IMR-90 (cell line): Measurements from ENCODE around the gene OR8D1. TPM values are rescaled to one million over a fixed set of nuclear protein-coding genes. Genes with fewer than 3 reads are reported as not detected.

ENCODE experiments used
- ATAC-seq: fragments of 200-7000 bp; cut with Tn5 transposase; 2 replicates; pipeline ENCODE4 v1.9.1; 2020; ENCODE audit warnings: low read depth, mild to moderate bottlenecking, moderate library complexity
- BruUV-seq: library from RNA; stranded (reverse); fragments of 400-500 nt; replicated peaks from 2 replicates; lab custom pipeline; 2021; lab: Mats Ljungman, UMichigan
- CTCF ChIA-PET: fragments of 300-600 bp; formaldehyde crosslinking; extraction: SDS; loops from one replicate; lab custom pipeline; 2021; ENCODE audit warnings: antibody characterized with exemption; lab: Yijun Ruan, JAX
- POLR2A ChIA-PET: fragments of 300-600 bp; sonication (Branson Sonifier 250); formaldehyde crosslinking; loops from one replicate; lab custom pipeline; 2022; ENCODE audit warnings: antibody characterized with exemption; ENCODE audit not compliant: unreplicated experiment; lab: Charles Lee
- DNase-seq: peaks from one replicate; pipeline ENCODE4 v3.0.0; 2013
- H2AFZ ChIP-seq: replicated peaks from 2 replicates; pipeline ENCODE3; 2013; ENCODE audit warnings: low read length, mild to moderate bottlenecking; ENCODE audit not compliant: poor library complexity
- H2AK5ac ChIP-seq: 2 replicates; pipeline ENCODE4 v1.6.1; 2013; ENCODE audit warnings: low read depth, low read length, inconsistent platforms
- H2AK9ac ChIP-seq: replicated peaks from 2 replicates; pipeline ENCODE3; 2013; ENCODE audit warnings: mild to moderate bottlenecking, low read depth, low read length, moderate library complexity; ENCODE audit not compliant: poor library complexity
- H2BK120ac ChIP-seq: 2 replicates; pipeline ENCODE4 v1.6.1; 2013; ENCODE audit warnings: low read depth, low read length, inconsistent platforms
- H2BK15ac ChIP-seq: 3 replicates; pipeline ENCODE4 v1.6.1; 2013; ENCODE audit warnings: low read depth, low read length, inconsistent platforms
- H2BK20ac ChIP-seq: 2 replicates; pipeline ENCODE4 v1.6.1; 2013; ENCODE audit warnings: low read depth, mild to moderate bottlenecking, inconsistent platforms, low read length, moderate library complexity
- H2BK5ac ChIP-seq: 2 replicates; pipeline ENCODE4 v1.6.1; 2013; ENCODE audit warnings: mild to moderate bottlenecking, low read depth, low read length, inconsistent platforms; ENCODE audit not compliant: poor library complexity, severe bottlenecking
- H3K14ac ChIP-seq: replicated peaks from 2 replicates; pipeline ENCODE4 v1.6.1; 2013; ENCODE audit warnings: low read depth, low read length, inconsistent platforms
- H3K18ac ChIP-seq: 2 replicates; pipeline ENCODE4 v1.6.1; 2013; ENCODE audit warnings: low read depth, low read length, control low read depth
- H3K23ac ChIP-seq: 2 replicates; pipeline ENCODE4 v1.6.1; 2013; ENCODE audit warnings: low read depth, low read length, inconsistent platforms
- H3K27ac ChIP-seq: 2 replicates; pipeline ENCODE4 v1.5.1; 2013; ENCODE audit warnings: mild to moderate bottlenecking, control low read depth, low read length; ENCODE audit not compliant: insufficient read depth
- H3K27me3 ChIP-seq: 2 replicates; pipeline ENCODE4 v1.6.1; 2013; ENCODE audit warnings: low read length; ENCODE audit not compliant: control insufficient read depth, insufficient read depth
- H3K36me3 ChIP-seq: 2 replicates; pipeline ENCODE4 v1.6.1; 2013; ENCODE audit warnings: low read length, mixed read lengths; ENCODE audit not compliant: control insufficient read depth, insufficient read depth
- H3K4ac ChIP-seq: 2 replicates; pipeline ENCODE4 v1.6.1; 2013; ENCODE audit warnings: low read depth, low read length, inconsistent platforms
- H3K4me1 ChIP-seq: 2 replicates; pipeline ENCODE4 v1.6.1; 2013; ENCODE audit warnings: low read length, mixed read lengths; ENCODE audit not compliant: control insufficient read depth, insufficient read depth
- H3K4me2 ChIP-seq: 2 replicates; pipeline ENCODE4 v1.6.1; 2013; ENCODE audit warnings: low read depth, mild to moderate bottlenecking, control low read depth, low read length, moderate library complexity
- H3K4me3 ChIP-seq: 2 replicates; pipeline ENCODE4 v1.5.1; 2013; ENCODE audit warnings: low read depth, mild to moderate bottlenecking, control low read depth, low read length, moderate library complexity; ENCODE audit not compliant: insufficient read depth
- H3K56ac ChIP-seq: 2 replicates; pipeline ENCODE4 v1.6.1; 2013; ENCODE audit warnings: low read length, inconsistent platforms; ENCODE audit not compliant: insufficient read depth; ENCODE audit errors: extremely low read depth
- H3K79me1 ChIP-seq, 2 experiments: 2 replicates each; pipeline ENCODE4 v1.6.1; 2013; ENCODE audit warnings: low read length in 2 of 2, inconsistent platforms in 1 of 2, low read depth in 1 of 2
- H3K9ac ChIP-seq: 2 replicates; pipeline ENCODE4 v1.6.1; 2013; ENCODE audit warnings: low read depth, low read length, control low read depth
- H3K9me1 ChIP-seq: 2 replicates; pipeline ENCODE4 v1.6.1; 2013; ENCODE audit warnings: low read length, inconsistent platforms; ENCODE audit not compliant: insufficient read depth
- H3K9me3 ChIP-seq: 2 replicates; pipeline ENCODE4 v1.6.1; 2013; ENCODE audit warnings: low read length; ENCODE audit not compliant: control insufficient read depth, insufficient read depth
- H4K20me1 ChIP-seq: 2 replicates; pipeline ENCODE4 v1.6.1; 2013; ENCODE audit warnings: low read length, inconsistent platforms; ENCODE audit not compliant: insufficient read depth
- H4K5ac ChIP-seq: 2 replicates; pipeline ENCODE4 v1.6.1; 2013; ENCODE audit warnings: mild to moderate bottlenecking, low read depth, low read length, control low read depth
- H4K8ac ChIP-seq, 2 experiments: 2 replicates each; pipeline ENCODE4 v1.6.1; 2013; ENCODE audit warnings: low read depth in 2 of 2, low read length in 2 of 2, control low read depth in 1 of 2, inconsistent platforms in 1 of 2
- H4K91ac ChIP-seq: 2 replicates; pipeline ENCODE4 v1.6.1; 2013; ENCODE audit warnings: low read depth, low read length, inconsistent platforms; ENCODE audit not compliant: insufficient read depth
- BHLHE40 ChIP-seq: fragments of 150-350 bp; IDR thresholded peaks from 2 replicates; pipeline ENCODE4 v1.6.1; 2016; ENCODE audit warnings: mild to moderate bottlenecking, low read depth, low read length
- CEBPB ChIP-seq: IDR thresholded peaks from 2 replicates; pipeline ENCODE4 v1.6.1; 2012; ENCODE audit warnings: low read depth, low read length, improper control_type of control experiment
- CHD1 ChIP-seq: IDR thresholded peaks from 2 replicates; pipeline ENCODE4 v1.6.1; 2012; ENCODE audit warnings: low read depth, low read length, improper control_type of control experiment
- MAZ ChIP-seq: IDR thresholded peaks from 2 replicates; pipeline ENCODE4 v1.6.1; 2012; ENCODE audit warnings: low read depth, mild to moderate bottlenecking, low read length, improper control_type of control experiment, moderate library complexity, borderline replicate concordance
- NFE2L2 ChIP-seq: fragments of 150-350 bp; IDR thresholded peaks from 2 replicates; pipeline ENCODE4 v1.6.1; 2016; ENCODE audit warnings: low read depth, mild to moderate bottlenecking, low read length
- RAD21 ChIP-seq: IDR thresholded peaks from 2 replicates; pipeline ENCODE4 v1.6.1; 2012; ENCODE audit warnings: low read length, improper control_type of control experiment
- RCOR1 ChIP-seq: IDR thresholded peaks from 2 replicates; pipeline ENCODE4 v1.6.1; 2012; ENCODE audit warnings: mild to moderate bottlenecking, low read length, improper control_type of control experiment; ENCODE audit not compliant: insufficient replicate concordance
- RFX5 ChIP-seq: IDR thresholded peaks from 2 replicates; pipeline ENCODE4 v1.8.0; 2012; ENCODE audit warnings: low read depth, mild to moderate bottlenecking, low read length, moderate library complexity
- SMC3 ChIP-seq: fragments of 150-350 bp; IDR thresholded peaks from 2 replicates; pipeline ENCODE4 v1.6.1; 2016; ENCODE audit warnings: low read depth, mild to moderate bottlenecking, antibody characterized with exemption, low read length, moderate library complexity
- WGBS, 2 experiments: methylation state at CpG; one replicate each; pipeline versions ENCODE4 v1.1.5 to v1.1.7; 2013; ENCODE audit warnings: missing lambda C conversion rate in 2 of 2; ENCODE audit not compliant: insufficient read length in 1 of 2; ENCODE audit errors: extremely low coverage in 2 of 2; 5-methylcytosine and 5-hydroxymethylcytosine counted together
- dilution Hi-C: fragments of 300-500 bp; cut with HindIII; formaldehyde crosslinking; loops from one replicate; pipeline ENCODE4 v1.14.3; 2018; ENCODE audit warnings: low sequenced_read_pairs; ENCODE audit not compliant: unreplicated experiment
- in situ Hi-C: fragments of 300-500 bp; cut with MboI; formaldehyde crosslinking; loops from 3 replicates; pipeline ENCODE4 v1.14.3; 2019; ENCODE audit warnings: low sequenced_read_pairs, inconsistent platforms, mixed read lengths
- intact Hi-C: fragments of 100-400 bp; cut with micrococcal nuclease; formaldehyde crosslinking; loops from 2 replicates; pipeline ENCODE4 v1.10.0; 2022
- polyA plus RNA-seq, 3 experiments: library from polyadenylated mRNA; depleted of rRNA; stranded (reverse); fragments of >200 nt; gene quantifications; 2 replicates each; pipeline ENCODE4 v1.2.3, GENCODE V29; 2012; ENCODE audit warnings: low replicate concordance in 1 of 3
- total RNA-seq: library from RNA; depleted of rRNA; stranded (reverse); fragments of >200 nt; gene quantifications from 2 replicates; pipeline ENCODE4 v1.2.3, GENCODE V29; 2012
- TF ChIP-seq, protein P1 (sequence below): fragments of 150-350 bp; IDR thresholded peaks from 2 replicates; pipeline ENCODE4 v1.6.1; 2016; ENCODE audit warnings: low read depth, mild to moderate bottlenecking, low read length, moderate library complexity, borderline replicate concordance
- TF ChIP-seq, protein P2 (sequence below): fragments of 150-350 bp; IDR thresholded peaks from 2 replicates; pipeline ENCODE4 v1.6.1; 2017; ENCODE audit warnings: mild to moderate bottlenecking, antibody characterized with exemption, low read length, low read depth

OR8D1 gene
- total and polyA plus RNA-seq, 2 of the 4 experiments (the other 2 are of a cell fraction), result not detected

- no peak for ATAC-seq
- Histone ChIP-seq H3K4me1 (peaks cover 3% of the 10 kb centered on the region), H3K36me3 (no peaks in the 10 kb centered on the region), H4K20me1 (no peaks in the 10 kb centered on the region), H3K27me3 (no peaks in the 10 kb centered on the region), H3K4me2 (no peak overlapping the region), H2AK5ac (peak overlapping the region; percentile 57), H3K4ac (peak overlapping the region; percentile 85), H3K56ac (no peak overlapping the region), H3K9me1 (peaks cover 7% of the 10 kb centered on the region; the same call in 1 of the 2 replicates), H2BK5ac (peak overlapping the region; percentile 59), H3K79me1 (no peaks in the 10 kb centered on the region), H2AK9ac (no peak overlapping the region), H2BK20ac (peak overlapping the region; percentile 78), H3K14ac (peak overlapping the region; percentile 50), H4K91ac (peak overlapping the region; percentile 51), H3K4me3 (no peak overlapping the region), H4K8ac (peak overlapping the region in 1 of 2 experiments; percentile 50; a peak in 1 of 4 replicates), H3K23ac (peak overlapping the region; percentile 16; the same call in 1 of the 2 replicates), H3K18ac (no peak overlapping the region; the same call in 1 of the 2 replicates), H2BK120ac (peak overlapping the region; percentile 76), H3K27ac (no peak overlapping the region), H3K9me3 (no peaks in the 10 kb centered on the region), H4K5ac (no peak overlapping the region; the same call in 1 of the 2 replicates), H3K9ac (no peak overlapping the region), H2BK15ac (peak overlapping the region; percentile 13; the same call in 1 of the 3 replicates), H2AFZ (peak overlapping the region; percentile 49)
- CTCF ChIA-PET, result interaction anchor here (1.3 kb wide), 1 partner anchor 125 kb away, joined by 3 read pairs; no protein-coding TSS in a partner anchor
- DNase-seq, result no peak
- no CpG with 5 or more reads among the region's 3 CpGs for WGBS, 2 experiments
- POLR2A ChIA-PET, result no interaction called here
- TF ChIP-seq MAZ (no peak), RCOR1 (no peak), CEBPB (no peak), NFE2L2 (no peak), BHLHE40 (no peak), RAD21 (no peak), RFX5 (no peak), SMC3 (no peak), CHD1 (no peak)
- TF ChIP-seq, protein P1, sequence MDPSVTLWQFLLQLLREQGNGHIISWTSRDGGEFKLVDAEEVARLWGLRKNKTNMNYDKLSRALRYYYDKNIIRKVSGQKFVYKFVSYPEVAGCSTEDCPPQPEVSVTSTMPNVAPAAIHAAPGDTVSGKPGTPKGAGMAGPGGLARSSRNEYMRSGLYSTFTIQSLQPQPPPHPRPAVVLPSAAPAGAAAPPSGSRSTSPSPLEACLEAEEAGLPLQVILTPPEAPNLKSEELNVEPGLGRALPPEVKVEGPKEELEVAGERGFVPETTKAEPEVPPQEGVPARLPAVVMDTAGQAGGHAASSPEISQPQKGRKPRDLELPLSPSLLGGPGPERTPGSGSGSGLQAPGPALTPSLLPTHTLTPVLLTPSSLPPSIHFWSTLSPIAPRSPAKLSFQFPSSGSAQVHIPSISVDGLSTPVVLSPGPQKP, result no peak
- TF ChIP-seq, protein P2, sequence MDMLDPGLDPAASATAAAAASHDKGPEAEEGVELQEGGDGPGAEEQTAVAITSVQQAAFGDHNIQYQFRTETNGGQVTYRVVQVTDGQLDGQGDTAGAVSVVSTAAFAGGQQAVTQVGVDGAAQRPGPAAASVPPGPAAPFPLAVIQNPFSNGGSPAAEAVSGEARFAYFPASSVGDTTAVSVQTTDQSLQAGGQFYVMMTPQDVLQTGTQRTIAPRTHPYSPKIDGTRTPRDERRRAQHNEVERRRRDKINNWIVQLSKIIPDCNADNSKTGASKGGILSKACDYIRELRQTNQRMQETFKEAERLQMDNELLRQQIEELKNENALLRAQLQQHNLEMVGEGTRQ, result no peak
- intact Hi-C loops (no loop called here), dilution Hi-C loops (no loop called here), in situ Hi-C loops (no loop called here)
- no TSS peak for BruUV-seq
These were observed 36.5 kb downstream of the OR8D1 start for GRCh38 chr11:124277207-124277606.
